ENCODE results near the gene AXL.

DNA sequence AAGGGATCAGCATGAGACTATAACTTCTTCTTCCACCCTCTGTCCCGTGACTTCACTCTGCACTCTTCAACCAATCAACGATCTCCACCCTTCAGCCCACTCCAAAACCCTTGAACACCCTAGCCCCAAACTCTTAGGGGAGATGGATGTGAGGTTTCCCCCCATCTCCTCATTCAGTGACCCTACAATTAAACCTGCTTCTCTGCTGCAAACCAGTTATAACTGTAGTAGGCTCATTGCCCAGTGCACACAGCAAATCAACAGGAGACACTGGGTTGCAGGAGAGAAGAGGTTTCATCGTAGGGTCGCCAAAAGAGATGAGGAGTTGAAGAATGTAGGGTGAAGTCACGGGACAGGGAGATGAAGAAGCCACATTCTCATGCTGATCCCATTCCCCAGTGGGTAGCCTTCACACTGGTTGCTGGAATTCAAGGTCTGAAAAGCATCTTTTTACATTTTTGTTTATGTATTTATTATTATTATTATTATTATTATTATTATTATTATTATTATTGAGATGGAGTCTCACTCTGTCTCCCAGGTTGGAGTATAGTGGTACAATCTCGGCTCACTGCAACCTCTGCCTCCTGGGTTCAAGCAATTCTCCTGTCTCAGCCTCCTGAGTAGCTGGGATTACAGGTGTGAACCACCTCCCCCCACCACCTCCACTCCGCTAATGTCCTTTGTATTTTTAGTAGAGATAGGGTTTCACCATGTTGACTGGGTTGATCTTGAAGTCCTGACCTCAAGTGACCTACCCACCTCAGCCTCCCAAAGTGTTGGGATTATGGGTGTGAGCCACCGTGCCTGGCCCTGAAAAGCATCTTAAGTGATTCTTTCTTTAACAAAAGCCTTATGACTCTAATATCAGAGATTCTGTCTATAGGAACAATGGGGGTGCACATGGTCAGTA is 31.8 kb upstream of the AXL start:
- TF ChIP-seq, protein P1, sequence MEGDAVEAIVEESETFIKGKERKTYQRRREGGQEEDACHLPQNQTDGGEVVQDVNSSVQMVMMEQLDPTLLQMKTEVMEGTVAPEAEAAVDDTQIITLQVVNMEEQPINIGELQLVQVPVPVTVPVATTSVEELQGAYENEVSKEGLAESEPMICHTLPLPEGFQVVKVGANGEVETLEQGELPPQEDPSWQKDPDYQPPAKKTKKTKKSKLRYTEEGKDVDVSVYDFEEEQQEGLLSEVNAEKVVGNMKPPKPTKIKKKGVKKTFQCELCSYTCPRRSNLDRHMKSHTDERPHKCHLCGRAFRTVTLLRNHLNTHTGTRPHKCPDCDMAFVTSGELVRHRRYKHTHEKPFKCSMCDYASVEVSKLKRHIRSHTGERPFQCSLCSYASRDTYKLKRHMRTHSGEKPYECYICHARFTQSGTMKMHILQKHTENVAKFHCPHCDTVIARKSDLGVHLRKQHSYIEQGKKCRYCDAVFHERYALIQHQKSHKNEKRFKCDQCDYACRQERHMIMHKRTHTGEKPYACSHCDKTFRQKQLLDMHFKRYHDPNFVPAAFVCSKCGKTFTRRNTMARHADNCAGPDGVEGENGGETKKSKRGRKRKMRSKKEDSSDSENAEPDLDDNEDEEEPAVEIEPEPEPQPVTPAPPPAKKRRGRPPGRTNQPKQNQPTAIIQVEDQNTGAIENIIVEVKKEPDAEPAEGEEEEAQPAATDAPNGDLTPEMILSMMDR (conservative IDR thresholded peaks at IDR 0.05; ENCODE audit: low read length) = no peak
- no peak for TF ChIP-seq EZH2phosphoT487 (IDR thresholded peaks at IDR 0.05; ENCODE audit: borderline replicate concordance)

Measured in Loucy (cell line).